Measurements from ENCODE around the gene IMPG2.
"Not testable (repeated sequence)": the region's sequence is repeated elsewhere in the genome, so short reads cannot be mapped to it uniquely, and the experiment has no call there.

The IMPG2 gene

DNA sequence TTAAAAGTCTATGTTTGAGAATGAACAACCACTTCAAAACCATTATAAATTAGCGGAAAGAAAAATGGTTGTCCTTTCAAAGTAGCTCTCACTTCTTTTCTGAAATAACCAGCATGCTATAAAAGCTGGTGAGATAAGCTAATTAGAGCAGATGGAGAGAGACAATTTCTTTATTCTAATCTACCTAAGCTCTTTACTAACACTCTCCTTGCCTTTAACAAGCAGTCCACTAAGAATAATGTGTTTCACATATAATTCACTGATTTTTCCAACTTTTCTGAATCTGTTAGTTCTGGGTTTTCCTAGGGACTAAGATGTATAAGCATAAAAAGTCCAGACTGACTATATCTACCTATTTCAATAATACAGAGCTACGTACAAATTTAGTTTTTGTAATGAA is at the start of gene IMPG2:
TSS of gene IMPG2 (minus strand) at position 101 of the 400 bp plus-strand sequence. CDS start 203 bp downstream, outside the sequence.
- Mint-ChIP-seq H3K4me1 (no peaks in the 10 kb centered on the region), H3K9me3 (no peaks in the 10 kb centered on the region), H3K27me3 (no peaks in the 10 kb centered on the region), H3K36me3 (peaks cover 5% of the 10 kb centered on the region), H3K4me3 (no peak within 1 kb of the TSS), H3K27ac (no peak within 1 kb of the TSS)
- no peak for ATAC-seq

DNA sequence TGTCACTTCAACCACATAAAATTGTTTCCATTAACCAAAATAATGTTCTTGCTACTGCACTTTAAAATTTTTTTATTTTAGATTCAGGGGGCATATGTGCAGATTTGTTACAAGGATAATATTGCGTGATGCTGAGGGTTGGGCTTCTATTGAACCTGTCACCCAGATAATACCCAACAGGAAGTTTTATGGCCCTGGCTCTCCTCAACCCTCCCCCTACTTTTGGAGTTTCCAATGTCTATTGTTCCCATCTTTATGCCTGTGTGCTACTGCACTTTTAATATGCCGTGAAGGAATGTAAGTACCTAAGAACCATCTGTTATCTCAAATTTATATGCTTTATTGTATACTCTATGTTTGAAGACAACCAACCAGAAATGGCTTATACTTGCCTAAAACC is 42.0 kb upstream of the IMPG2 start:
- Mint-ChIP-seq H3K4me3 (no peak overlapping the region), H3K36me3 (peaks cover 55% of the 10 kb centered on the region), H3K27me3 (no peaks in the 10 kb centered on the region), H3K9me3 (no peaks in the 10 kb centered on the region), H3K27ac (no peak overlapping the region), H3K4me1 (no peaks in the 10 kb centered on the region)
- ATAC-seq: no peak

DNA sequence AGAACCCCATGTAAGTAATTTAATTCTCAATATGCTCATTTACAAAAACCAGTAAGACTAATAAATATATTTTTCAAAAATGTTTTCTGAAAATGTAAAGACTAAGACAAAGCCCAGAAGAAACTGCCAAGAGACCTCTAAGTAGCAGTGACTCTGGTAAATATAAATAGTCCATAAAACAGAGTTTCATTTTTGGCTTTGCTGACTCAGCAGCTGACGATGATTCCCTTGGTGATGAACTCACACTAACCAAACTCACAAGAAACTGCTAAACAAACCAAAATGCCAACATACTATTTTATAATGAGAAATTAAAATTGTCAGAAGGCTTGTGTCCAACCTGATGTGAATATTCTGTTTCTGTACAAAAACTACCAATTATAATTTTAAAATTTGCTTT is 31.5 kb upstream of the IMPG2 start:
- no peaks in the 10 kb centered on the region for H3K27me3 Mint-ChIP-seq
- no peak overlapping the region for H3K27ac Mint-ChIP-seq
- no peaks in the 10 kb centered on the region for H3K4me1 Mint-ChIP-seq
- ATAC-seq: no peak
- no peak overlapping the region for H3K4me3 Mint-ChIP-seq
- H3K9me3 Mint-ChIP-seq: no peaks in the 10 kb centered on the region
- peaks cover 32% of the 10 kb centered on the region for H3K36me3 Mint-ChIP-seq

DNA sequence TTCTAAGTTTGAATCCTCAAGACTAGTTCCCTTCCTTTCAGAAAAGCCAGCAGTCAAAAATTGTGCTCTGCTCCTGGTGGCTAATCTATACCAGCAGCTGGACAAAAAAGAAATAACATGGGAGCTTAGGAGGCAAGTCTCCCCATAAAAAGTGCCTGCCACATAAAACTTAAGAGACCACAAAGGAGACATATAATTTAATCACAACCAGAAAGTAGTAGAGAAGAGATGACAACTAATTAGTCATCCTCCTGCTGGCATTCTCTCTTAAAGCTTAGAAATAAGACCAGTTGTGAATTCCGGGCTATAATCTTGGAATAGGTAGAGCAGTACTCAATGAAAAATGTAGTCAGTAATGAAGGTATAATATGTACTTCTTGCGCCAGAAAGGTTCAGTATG is 20.2 kb upstream of the IMPG2 start:
- Mint-ChIP-seq H3K27me3 (no peaks in the 10 kb centered on the region), H3K9me3 (no peaks in the 10 kb centered on the region), H3K4me3 (no peak overlapping the region), H3K27ac (no peak overlapping the region), H3K4me1 (no peaks in the 10 kb centered on the region), H3K36me3 (peaks cover 53% of the 10 kb centered on the region)
- no peak for ATAC-seq

DNA sequence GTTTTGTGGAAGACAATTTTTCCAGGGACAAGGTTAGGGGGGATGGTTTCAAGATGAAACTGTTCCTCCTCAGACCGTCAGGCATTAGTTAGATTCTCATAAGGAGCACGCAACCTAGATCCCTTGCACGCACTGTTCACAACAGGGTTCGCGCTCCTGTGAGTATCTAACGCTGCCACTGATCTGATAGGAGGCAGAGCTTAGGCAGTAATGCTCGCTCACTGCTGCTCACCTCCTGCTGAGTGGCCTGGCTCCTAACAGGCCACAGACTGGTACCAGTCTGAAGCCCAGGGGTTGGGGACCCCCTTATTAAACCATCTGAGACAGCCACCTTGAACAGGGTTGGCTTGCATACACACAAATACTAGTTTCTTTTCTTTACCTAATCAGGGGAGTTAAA is 13.5 kb upstream of the IMPG2 start:
- no peak overlapping the region for H3K27ac Mint-ChIP-seq

DNA sequence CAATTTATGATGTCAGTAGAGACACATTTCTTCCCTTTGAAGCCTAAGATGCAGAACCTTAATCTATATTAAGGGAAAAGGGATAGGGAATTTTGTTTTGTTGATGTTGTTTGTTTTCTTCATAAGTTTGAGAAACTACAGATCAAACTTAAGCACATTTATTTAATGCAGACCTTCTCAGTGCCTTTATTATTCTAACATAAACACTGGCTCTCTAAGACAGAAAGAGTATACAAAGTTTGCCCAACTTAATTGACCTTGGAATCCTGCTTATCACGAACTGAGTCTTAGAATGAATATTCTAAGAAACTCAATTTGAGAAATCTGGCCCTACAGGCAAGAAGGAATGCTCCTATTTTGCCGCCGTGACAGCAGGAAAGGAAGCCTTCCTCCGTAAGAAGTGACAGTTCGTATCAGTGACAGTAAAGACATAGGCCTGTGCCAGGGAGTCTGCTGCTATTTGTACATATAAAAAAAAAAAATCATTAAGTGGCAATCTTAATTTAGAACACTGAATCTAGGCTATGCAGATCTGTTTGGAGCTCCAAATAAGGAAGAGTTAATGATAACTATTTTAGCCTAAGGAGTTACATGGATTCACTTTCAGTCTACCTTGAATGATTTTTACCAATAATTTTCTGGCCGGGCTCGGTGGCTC is 8.8 kb upstream of the IMPG2 start:
- H3K36me3 Mint-ChIP-seq: peaks cover 39% of the 10 kb centered on the region
- no peaks in the 10 kb centered on the region for H3K9me3 Mint-ChIP-seq
- ATAC-seq: no peak
- H3K4me1 Mint-ChIP-seq: no peaks in the 10 kb centered on the region
- H3K27me3 Mint-ChIP-seq: no peaks in the 10 kb centered on the region
- no peak overlapping the region for H3K4me3 Mint-ChIP-seq
- no peak overlapping the region for H3K27ac Mint-ChIP-seq

More for the DNA sequence above, 13.5 kb upstream of the IMPG2 start:
- Mint-ChIP-seq H3K4me3 (no peak overlapping the region), H3K4me1 (no peaks in the 10 kb centered on the region), H3K27me3 (no peaks in the 10 kb centered on the region), H3K9me3 (no peaks in the 10 kb centered on the region), H3K36me3 (peaks cover 51% of the 10 kb centered on the region)
- ATAC-seq: no peak

GRCh38 chr3:101325393-101326134 is 5.2 kb upstream of the IMPG2 start:
- H3K36me3 Mint-ChIP-seq: peaks cover 36% of the 10 kb centered on the region
- H3K4me1 Mint-ChIP-seq: no peaks in the 10 kb centered on the region
- no peaks in the 10 kb centered on the region for H3K9me3 Mint-ChIP-seq

DNA sequence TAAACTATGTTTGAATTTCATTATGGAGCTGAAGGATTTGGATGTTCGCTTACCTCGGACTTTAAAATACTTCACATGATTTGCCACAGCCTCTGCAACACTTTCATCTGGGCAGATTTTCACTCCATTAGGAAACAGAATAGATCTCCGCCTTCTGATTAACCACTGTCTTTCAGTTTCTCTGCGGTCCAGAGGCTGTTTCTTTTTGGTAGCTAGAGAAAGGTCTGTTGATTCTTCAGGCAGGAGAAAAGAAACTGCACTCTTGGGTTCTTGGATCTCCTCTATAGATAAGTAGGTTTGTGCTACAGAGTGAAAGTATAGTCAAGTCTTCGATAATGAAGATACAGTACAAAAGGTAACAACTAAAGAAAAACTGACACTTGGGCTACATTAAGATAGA is 844 bp downstream of the IMPG2 start:
- Mint-ChIP-seq H3K27ac (no peak overlapping the region), H3K27me3 (no peaks in the 10 kb centered on the region), H3K4me1 (no peaks in the 10 kb centered on the region), H3K4me3 (no peak overlapping the region), H3K9me3 (no peaks in the 10 kb centered on the region), H3K36me3 (peaks cover 5% of the 10 kb centered on the region)
- no peak for ATAC-seq

More at GRCh38 chr3:101325393-101326134, 5.2 kb upstream of the IMPG2 start:
- no peaks in the 10 kb centered on the region for H3K27me3 Mint-ChIP-seq
- no peak overlapping the region for H3K4me3 Mint-ChIP-seq
- no peak for ATAC-seq
- H3K27ac Mint-ChIP-seq: no peak overlapping the region

DNA sequence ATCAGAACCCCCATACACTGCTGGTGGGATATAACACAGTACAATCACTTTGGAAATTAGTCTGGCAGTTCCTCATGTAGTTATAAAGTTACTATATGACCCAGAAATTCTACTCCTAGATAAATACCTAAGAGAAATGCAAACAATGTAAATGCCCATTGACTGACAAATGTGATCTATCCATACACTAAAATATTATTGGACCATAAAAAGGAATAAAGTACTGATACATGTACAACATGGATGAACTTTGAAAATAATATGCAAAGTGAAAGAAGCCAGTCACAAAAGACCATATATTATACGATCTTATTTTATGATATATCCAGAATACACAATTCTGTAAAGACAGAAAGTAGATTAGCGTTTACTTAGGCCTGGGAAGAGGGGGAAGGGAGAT is 7.8 kb downstream of the IMPG2 start:
- Mint-ChIP-seq H3K4me1 (no peaks in the 10 kb centered on the region), H3K36me3 (peaks cover 33% of the 10 kb centered on the region), H3K27ac (no peak overlapping the region), H3K27me3 (no peaks in the 10 kb centered on the region), H3K9me3 (peaks cover 10% of the 10 kb centered on the region), H3K4me3 (no peak overlapping the region)
- no peak for ATAC-seq

GRCh38 chr3:101311676-101312075 is 8.7 kb downstream of the IMPG2 start:
- Mint-ChIP-seq H3K9me3 (peaks cover 14% of the 10 kb centered on the region), H3K4me3 (no peak overlapping the region), H3K36me3 (peaks cover 36% of the 10 kb centered on the region), H3K27ac (no peak overlapping the region), H3K27me3 (no peaks in the 10 kb centered on the region), H3K4me1 (no peaks in the 10 kb centered on the region)
- no peak for ATAC-seq

GRCh38 chr3:101310978-101311375 is 9.4 kb downstream of the IMPG2 start:
- H3K9me3 Mint-ChIP-seq: peaks cover 14% of the 10 kb centered on the region
- no peaks in the 10 kb centered on the region for H3K4me1 Mint-ChIP-seq
- peaks cover 36% of the 10 kb centered on the region for H3K36me3 Mint-ChIP-seq
- no peaks in the 10 kb centered on the region for H3K27me3 Mint-ChIP-seq
- H3K27ac Mint-ChIP-seq: no peak overlapping the region
- ATAC-seq: no peak
- H3K4me3 Mint-ChIP-seq: no peak overlapping the region

GRCh38 chr3:101308147-101308772 is 12.1 kb downstream of the IMPG2 start:
- not testable (repeated sequence) for ATAC-seq, H3K4me1 Mint-ChIP-seq, H3K27ac Mint-ChIP-seq, H3K4me3 Mint-ChIP-seq, H3K27me3 Mint-ChIP-seq
- H3K9me3 Mint-ChIP-seq: peaks cover 17% of the 10 kb centered on the region
- H3K36me3 Mint-ChIP-seq: peaks cover 48% of the 10 kb centered on the region

DNA sequence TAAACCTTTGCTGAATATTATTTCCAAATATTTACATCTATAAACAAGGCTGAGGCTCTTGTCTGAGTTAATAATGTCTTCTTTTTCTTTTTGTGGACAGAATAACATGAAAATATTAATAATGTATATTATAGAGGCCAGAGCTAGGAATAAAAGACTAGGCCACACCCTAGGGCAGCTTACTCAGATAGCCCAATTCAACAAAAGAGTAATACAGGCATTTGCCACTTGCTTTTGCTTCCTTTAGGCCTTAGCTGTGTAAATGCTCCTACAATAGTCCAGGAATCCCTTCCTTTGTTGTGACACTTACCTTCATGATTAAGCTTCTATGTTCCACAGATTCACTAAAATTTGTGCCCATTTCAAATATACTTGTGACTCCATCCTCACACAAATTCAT is 16.5 kb downstream of the IMPG2 start:
- Mint-ChIP-seq H3K4me1 (no peaks in the 10 kb centered on the region), H3K4me3 (no peak overlapping the region), H3K27ac (no peak overlapping the region), H3K36me3 (peaks cover 38% of the 10 kb centered on the region), H3K27me3 (no peaks in the 10 kb centered on the region), H3K9me3 (peaks cover 23% of the 10 kb centered on the region)
- ATAC-seq: no peak

- no peak for ATAC-seq
- peaks cover 36% of the 10 kb centered on the region for H3K36me3 Mint-ChIP-seq
- H3K4me1 Mint-ChIP-seq: no peaks in the 10 kb centered on the region
- no peak overlapping the region for H3K4me3 Mint-ChIP-seq
- H3K27ac Mint-ChIP-seq: no peak overlapping the region
- peaks cover 25% of the 10 kb centered on the region for H3K9me3 Mint-ChIP-seq
- H3K27me3 Mint-ChIP-seq: no peaks in the 10 kb centered on the region
Measured at GRCh38 chr3:101303089-101303731, 17.2 kb downstream of the IMPG2 start.

GRCh38 chr3:101300073-101300472 is 20.3 kb downstream of the IMPG2 start:
- H3K4me1 Mint-ChIP-seq: no peaks in the 10 kb centered on the region
- H3K36me3 Mint-ChIP-seq: peaks cover 20% of the 10 kb centered on the region
- H3K27ac Mint-ChIP-seq: no peak overlapping the region
- peaks cover 27% of the 10 kb centered on the region for H3K9me3 Mint-ChIP-seq
- H3K27me3 Mint-ChIP-seq: no peaks in the 10 kb centered on the region
- ATAC-seq: no peak
- no peak overlapping the region for H3K4me3 Mint-ChIP-seq

All from stimulated activated memory B cell treated with anti-CD40 and anti-IgM and Interleukin-4, amounts not matched to agents 10 μg/mL and 1 μg/mL and 100 μg/mL, for 72 hours (primary cell).